Measurements from ENCODE around the gene SENP2.

DNA sequence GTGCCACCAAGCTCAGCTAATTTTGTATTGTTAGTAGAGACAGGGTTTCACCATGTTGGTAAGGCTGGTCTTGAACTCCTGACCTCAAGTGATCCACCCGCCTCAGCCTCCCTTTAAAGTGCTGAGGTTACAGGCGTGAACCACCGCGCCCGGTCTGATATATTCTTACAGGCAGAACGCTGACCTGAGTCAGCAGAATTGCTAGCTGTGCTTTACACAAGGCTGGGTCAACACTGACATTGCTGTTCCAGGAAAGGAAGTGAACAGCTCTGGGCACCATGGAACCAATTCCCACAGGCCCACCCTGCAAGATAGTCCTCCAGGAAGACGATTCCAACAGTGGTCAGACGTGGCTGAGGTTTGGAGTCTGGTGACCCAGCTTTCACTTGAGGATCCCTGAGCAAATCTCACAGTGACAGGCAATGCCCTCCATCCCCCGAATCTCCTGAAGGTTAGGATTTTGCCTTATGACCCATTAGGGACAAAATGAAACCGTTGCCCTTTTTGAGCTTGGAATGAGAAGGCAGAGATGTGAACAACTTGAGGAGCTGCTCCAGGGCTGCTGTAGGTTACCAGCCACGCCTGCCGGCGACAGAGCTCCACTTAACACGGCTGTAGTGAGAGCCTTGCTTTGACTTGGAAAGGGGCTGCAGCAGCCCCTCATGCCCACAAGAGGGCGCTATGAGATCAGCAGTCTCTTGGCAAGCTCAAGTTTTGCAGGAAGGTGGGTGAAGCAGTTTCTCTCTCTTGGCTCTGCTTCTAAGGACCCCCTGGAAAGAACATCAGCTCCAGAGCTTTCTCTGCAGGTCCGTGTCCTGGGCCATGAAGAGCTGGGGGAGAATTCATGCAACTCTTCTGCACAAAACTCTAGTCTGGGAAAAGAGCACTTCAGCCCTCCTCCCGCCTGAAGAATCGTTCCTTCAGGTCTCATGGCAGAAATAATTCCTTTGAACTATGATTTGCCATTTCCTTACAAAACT, 74.1 kb downstream of the SENP2 start:
- TF ChIP-seq JUN (CRISPR knock-in tag; IDR thresholded peaks at IDR 0.05) (no peak), ZNF423 (CRISPR knock-in tag; IDR thresholded peaks at IDR 0.05) (no peak), ESRRA (CRISPR knock-in tag; IDR thresholded peaks at IDR 0.05; ENCODE audit: borderline replicate concordance) (no peak), NR2C2 (CRISPR knock-in tag; IDR thresholded peaks at IDR 0.05) (no peak)
- TF ChIP-seq, protein P1, sequence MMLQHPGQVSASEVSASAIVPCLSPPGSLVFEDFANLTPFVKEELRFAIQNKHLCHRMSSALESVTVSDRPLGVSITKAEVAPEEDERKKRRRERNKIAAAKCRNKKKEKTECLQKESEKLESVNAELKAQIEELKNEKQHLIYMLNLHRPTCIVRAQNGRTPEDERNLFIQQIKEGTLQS (CRISPR knock-in tag; conservative IDR thresholded peaks at IDR 0.05): no peak
- TF ChIP-seq, protein P2, sequence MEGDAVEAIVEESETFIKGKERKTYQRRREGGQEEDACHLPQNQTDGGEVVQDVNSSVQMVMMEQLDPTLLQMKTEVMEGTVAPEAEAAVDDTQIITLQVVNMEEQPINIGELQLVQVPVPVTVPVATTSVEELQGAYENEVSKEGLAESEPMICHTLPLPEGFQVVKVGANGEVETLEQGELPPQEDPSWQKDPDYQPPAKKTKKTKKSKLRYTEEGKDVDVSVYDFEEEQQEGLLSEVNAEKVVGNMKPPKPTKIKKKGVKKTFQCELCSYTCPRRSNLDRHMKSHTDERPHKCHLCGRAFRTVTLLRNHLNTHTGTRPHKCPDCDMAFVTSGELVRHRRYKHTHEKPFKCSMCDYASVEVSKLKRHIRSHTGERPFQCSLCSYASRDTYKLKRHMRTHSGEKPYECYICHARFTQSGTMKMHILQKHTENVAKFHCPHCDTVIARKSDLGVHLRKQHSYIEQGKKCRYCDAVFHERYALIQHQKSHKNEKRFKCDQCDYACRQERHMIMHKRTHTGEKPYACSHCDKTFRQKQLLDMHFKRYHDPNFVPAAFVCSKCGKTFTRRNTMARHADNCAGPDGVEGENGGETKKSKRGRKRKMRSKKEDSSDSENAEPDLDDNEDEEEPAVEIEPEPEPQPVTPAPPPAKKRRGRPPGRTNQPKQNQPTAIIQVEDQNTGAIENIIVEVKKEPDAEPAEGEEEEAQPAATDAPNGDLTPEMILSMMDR (IDR thresholded peaks at IDR 0.05): peak; percentile 99
- TF ChIP-seq, protein P3, sequence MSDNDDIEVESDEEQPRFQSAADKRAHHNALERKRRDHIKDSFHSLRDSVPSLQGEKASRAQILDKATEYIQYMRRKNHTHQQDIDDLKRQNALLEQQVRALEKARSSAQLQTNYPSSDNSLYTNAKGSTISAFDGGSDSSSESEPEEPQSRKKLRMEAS (CRISPR knock-in tag; IDR thresholded peaks at IDR 0.05): peak; percentile 60; the same call in 1 of the 2 replicates
- TF ChIP-seq, protein P4, sequence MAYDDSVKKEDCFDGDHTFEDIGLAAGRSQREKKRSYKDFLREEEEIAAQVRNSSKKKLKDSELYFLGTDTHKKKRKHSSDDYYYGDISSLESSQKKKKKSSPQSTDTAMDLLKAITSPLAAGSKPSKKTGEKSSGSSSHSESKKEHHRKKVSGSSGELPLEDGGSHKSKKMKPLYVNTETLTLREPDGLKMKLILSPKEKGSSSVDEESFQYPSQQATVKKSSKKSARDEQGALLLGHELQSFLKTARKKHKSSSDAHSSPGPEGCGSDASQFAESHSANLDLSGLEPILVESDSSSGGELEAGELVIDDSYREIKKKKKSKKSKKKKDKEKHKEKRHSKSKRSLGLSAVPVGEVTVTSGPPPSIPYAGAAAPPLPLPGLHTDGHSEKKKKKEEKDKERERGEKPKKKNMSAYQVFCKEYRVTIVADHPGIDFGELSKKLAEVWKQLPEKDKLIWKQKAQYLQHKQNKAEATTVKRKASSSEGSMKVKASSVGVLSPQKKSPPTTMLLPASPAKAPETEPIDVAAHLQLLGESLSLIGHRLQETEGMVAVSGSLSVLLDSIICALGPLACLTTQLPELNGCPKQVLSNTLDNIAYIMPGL (CRISPR knock-in tag; IDR thresholded peaks at IDR 0.05): no peak
